HepG2 (cell line): ENCODE measurements around the gene BRK1. TPM values are rescaled to one million over a fixed set of nuclear protein-coding genes. Genes with fewer than 3 reads are reported as not detected.

Source experiments
- ATAC-seq: fragments of 200-7000 bp; cut with Tn5 transposase; 3 replicates; pipeline ENCODE4 v1.9.1; 2020; ENCODE audit warnings: mild to moderate bottlenecking, moderate library complexity
- BruUV-seq: library from RNA; stranded (reverse); fragments of 400-500 nt; replicated peaks from 2 replicates; lab custom pipeline; 2021; lab: Mats Ljungman, UMichigan
- CTCF ChIA-PET: fragments of 300-600 bp; formaldehyde crosslinking; extraction: SDS; loops from one replicate; lab custom pipeline; 2021; ENCODE audit warnings: low total read pairs, inconsistent platforms, low intra/inter-chr PET ratio; lab: Yijun Ruan, JAX
- POLR2A ChIA-PET: fragments of 350-600 bp; sonication (Branson Sonifier 250); formaldehyde crosslinking; loops from one replicate; lab custom pipeline; 2020; ENCODE audit warnings: antibody characterized with exemption, inconsistent platforms; lab: Yijun Ruan, JAX
- DNase-seq: peaks from one replicate; pipeline ENCODE4 v3.0.0-alpha.2; 2015; ENCODE audit warnings: low spot score
- FAIRE-seq: peaks from 3 replicates; lab custom pipeline; 2011; peaks lifted over from hg19 to GRCh38; lab: Jason Lieb, UNC
- H2AFZ ChIP-seq: one replicate; pipeline ENCODE4 v1.6.1; 2011; ENCODE audit warnings: low read length, inconsistent platforms
- H3K27ac ChIP-seq: fragments of 300-600 bp; 3 replicates; pipeline ENCODE4 v1.8.0; 2011; ENCODE audit warnings: mixed run types, mild to moderate bottlenecking, mixed read lengths, low read length, inconsistent platforms; ENCODE audit not compliant: insufficient read depth; ENCODE audit errors: extremely low read length
- H3K27me3 ChIP-seq, 2 experiments: fragments of 200-600 bp in 1 of 2; 2 replicates in 1 of 2; 3 replicates in 1 of 2; pipeline versions ENCODE4 v1.6.0 to v1.8.0; 2011; ENCODE audit warnings: low read length in 2 of 2, mild to moderate bottlenecking in 2 of 2, moderate library complexity in 2 of 2, inconsistent platforms in 1 of 2; ENCODE audit not compliant: insufficient read depth in 2 of 2, control insufficient read depth in 1 of 2
- H3K36me3 ChIP-seq, 2 experiments: fragments of 200-600 bp in 1 of 2; replicated peaks in 1 of 2; 2 replicates in 1 of 2; 3 replicates in 1 of 2; pipeline versions ENCODE4 v1.5.1 to v1.8.0; 2011; ENCODE audit warnings: low read length in 2 of 2, inconsistent platforms in 1 of 2; ENCODE audit not compliant: insufficient read depth in 2 of 2, control insufficient read depth in 1 of 2
- H3K4me1 ChIP-seq: 2 replicates; pipeline ENCODE4 v1.5.1; 2012; ENCODE audit warnings: low read length, inconsistent platforms; ENCODE audit not compliant: insufficient read depth
- H3K4me2 ChIP-seq: 2 replicates; pipeline ENCODE4 v1.6.0; 2011; ENCODE audit warnings: low read depth, low read length, inconsistent platforms
- H3K4me3 ChIP-seq, 3 experiments: fragments of 200-600 bp in 1 of 3; sonication (generic), shearing (Covaris generic) in 1 of 3; replicated peaks in 1 of 3; 2 replicates each; pipeline ENCODE4 v1.5.1; 2011 to 2016; ENCODE audit warnings: low read length in 3 of 3, inconsistent platforms in 2 of 3, low read depth in 2 of 3, mild to moderate bottlenecking in 2 of 3, control low read depth in 1 of 3, mixed read lengths in 1 of 3; ENCODE audit not compliant: insufficient read depth in 1 of 3
- H3K79me2 ChIP-seq: one replicate; pipeline ENCODE4 v1.6.1; 2011; ENCODE audit warnings: low read length, inconsistent platforms; ENCODE audit not compliant: insufficient read depth
- H3K9ac ChIP-seq: 2 replicates; pipeline ENCODE4 v1.6.0; 2011; ENCODE audit warnings: mild to moderate bottlenecking, low read depth, low read length, inconsistent platforms; ENCODE audit not compliant: insufficient read depth
- H3K9me3 ChIP-seq: 2 replicates; pipeline ENCODE4 v1.5.1; 2012; ENCODE audit warnings: mild to moderate bottlenecking, low read length
- H4K20me1 ChIP-seq: 2 replicates; pipeline ENCODE4 v1.6.0; 2011; ENCODE audit warnings: inconsistent platforms, mild to moderate bottlenecking, low read length, moderate library complexity; ENCODE audit not compliant: insufficient read depth
- CENPT ChIP-seq: sonication (generic); formaldehyde crosslinking; IDR thresholded peaks from 2 replicates; pipeline ENCODE4 v1.8.0; 2022; ENCODE audit warnings: low read depth, mild to moderate bottlenecking, moderate library complexity, missing genetic modification reagents
- KLF15 ChIP-seq: sonication (generic); formaldehyde crosslinking; IDR thresholded peaks from 2 replicates; pipeline ENCODE4 v1.8.1; 2023; ENCODE audit warnings: borderline replicate concordance, mild to moderate bottlenecking, inconsistent platforms, missing genetic modification reagents, mixed read lengths
- MTA1 ChIP-seq: sonication (generic); formaldehyde crosslinking; IDR thresholded peaks from 2 replicates; pipeline ENCODE4 v1.4.0; 2020; ENCODE audit warnings: missing genetic modification reagents, mild to moderate bottlenecking, borderline replicate concordance
- NR1H2 ChIP-seq: sonication (generic); formaldehyde crosslinking; IDR thresholded peaks from 2 replicates; pipeline ENCODE4 v1.8.1; 2022; ENCODE audit warnings: low read depth, missing genetic modification reagents, borderline replicate concordance
- SAFB2 ChIP-seq: sonication (generic); formaldehyde crosslinking; IDR thresholded peaks from 2 replicates; pipeline ENCODE4 v1.5.1; 2020; ENCODE audit warnings: missing genetic modification reagents, low read depth, mild to moderate bottlenecking, borderline replicate concordance
- YY1 ChIP-seq: IDR thresholded peaks from 2 replicates; pipeline ENCODE4 v1.6.1; 2011; ENCODE audit warnings: low read length, low read depth, moderate library complexity, mild to moderate bottlenecking; ENCODE audit not compliant: insufficient read depth, insufficient replicate concordance
- ZNF260 ChIP-seq: sonication (generic); formaldehyde crosslinking; IDR thresholded peaks from 2 replicates; pipeline ENCODE4 v1.4.0; 2020; ENCODE audit warnings: missing genetic modification reagents, low read depth, mild to moderate bottlenecking, borderline replicate concordance
- ZNF607 ChIP-seq: sonication (generic); formaldehyde crosslinking; IDR thresholded peaks from 2 replicates; pipeline ENCODE4 v1.5.1; 2020; ENCODE audit warnings: missing genetic modification reagents, mild to moderate bottlenecking, borderline replicate concordance
- ZNF766 ChIP-seq: sonication (generic); formaldehyde crosslinking; IDR thresholded peaks from 2 replicates; pipeline ENCODE4 v1.5.0; 2020; ENCODE audit warnings: missing genetic modification reagents, borderline replicate concordance
- WGBS: methylation state at CpG from one replicate; pipeline ENCODE4 v1.1.6; 2017; ENCODE audit warnings: low lambda C conversion rate; 5-methylcytosine and 5-hydroxymethylcytosine counted together
- in situ Hi-C: cut with HindIII; loops from 2 replicates; pipeline ENCODE4 v1.10.0; 2017; ENCODE audit warnings: low pct_unique_long_range_greater_than_20kb; ENCODE audit not compliant: extremely low pct_ligation_motif_present
- intact Hi-C: fragments of 100-400 bp; cut with micrococcal nuclease; formaldehyde crosslinking; loops from one replicate; pipeline ENCODE4 v1.10.0; 2022; ENCODE audit not compliant: unreplicated experiment
- polyA plus RNA-seq, 8 experiments: library from polyadenylated mRNA; depleted of rRNA in 3 of 8; stranded (reverse) in 7 of 8; unstranded in 1 of 8; fragments of >200 nt; fragmentation: Illumina TruSeq in 4 of 8; extraction: Trizol in 4 of 8; gene quantifications; 2 replicates each; pipeline versions ENCODE4 v1.2.1 to v1.2.3, GENCODE V29; 2011 to 2016; ENCODE audit warnings: low read depth in 4 of 8, missing spikeins in 1 of 8, mixed read lengths in 1 of 8; ENCODE audit not compliant: insufficient read depth in 1 of 8
- total RNA-seq, 5 experiments: library from RNA; depleted of rRNA; stranded (reverse); fragments of >200 nt; fragmentation: Illumina TruSeq; extraction: Trizol; gene quantifications; 2 replicates each; pipeline ENCODE4 v1.2.3, GENCODE V29; 2016; ENCODE audit warnings: low read depth in 1 of 5
- TF ChIP-seq, protein P1 (sequence below): sonication (generic); formaldehyde crosslinking; IDR thresholded peaks from 2 replicates; pipeline ENCODE4 v1.9.0; 2022; ENCODE audit warnings: low read depth, missing genetic modification reagents

The BRK1 gene
- total and polyA plus RNA-seq, 2 of the 13 experiments (the other 11 are each of a cell fraction or from before 2014, with no cell fraction given) = 118 to 155 TPM

DNA sequence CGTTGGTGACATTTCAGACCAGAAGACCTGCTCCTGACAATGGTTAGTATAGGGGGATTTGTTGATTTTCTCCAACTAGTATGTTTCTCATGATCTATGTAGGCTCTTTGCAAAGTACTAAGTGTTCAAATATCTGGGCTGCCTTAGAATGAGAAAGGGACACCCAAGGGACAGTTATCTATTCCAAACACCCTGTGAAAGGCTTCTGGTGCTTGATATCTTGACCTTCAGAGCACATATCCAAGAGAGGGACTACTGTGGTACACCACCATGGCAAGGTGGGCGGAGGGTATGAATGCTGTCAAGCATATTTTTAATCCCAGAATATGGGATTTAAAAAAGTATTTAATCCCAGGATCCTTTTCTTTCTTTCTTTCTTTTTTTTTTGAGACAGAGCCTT lies 8.6 kb upstream of the BRK1 start:
- ChIA-PET POLR2A (no interaction called here), CTCF (no interaction called here)
- Histone ChIP-seq H3K27me3 (no peaks in the 10 kb centered on the region), H3K9me3 (no peaks in the 10 kb centered on the region), H2AFZ (no peak overlapping the region), H3K4me3 (no peak overlapping the region), H3K79me2 (no peaks in the 10 kb centered on the region), H3K4me2 (no peak overlapping the region), H3K4me1 (peaks cover 10% of the 10 kb centered on the region), H3K36me3 (no peaks in the 10 kb centered on the region), H4K20me1 (no peaks in the 10 kb centered on the region), H3K9ac (no peak overlapping the region), H3K27ac (no peak overlapping the region)
- in situ Hi-C loops (no loop called here), intact Hi-C loops (no loop called here)
- TF ChIP-seq ZNF260 (no peak), KLF15 (CRISPR knock-in tag) (no peak), ZNF607 (no peak), CENPT (CRISPR knock-in tag) (no peak), NR1H2 (CRISPR knock-in tag) (no peak), MTA1 (no peak), YY1 (no peak), SAFB2 (CRISPR knock-in tag) (no peak), ZNF766 (CRISPR knock-in tag) (no peak)
- TF ChIP-seq, protein P1, sequence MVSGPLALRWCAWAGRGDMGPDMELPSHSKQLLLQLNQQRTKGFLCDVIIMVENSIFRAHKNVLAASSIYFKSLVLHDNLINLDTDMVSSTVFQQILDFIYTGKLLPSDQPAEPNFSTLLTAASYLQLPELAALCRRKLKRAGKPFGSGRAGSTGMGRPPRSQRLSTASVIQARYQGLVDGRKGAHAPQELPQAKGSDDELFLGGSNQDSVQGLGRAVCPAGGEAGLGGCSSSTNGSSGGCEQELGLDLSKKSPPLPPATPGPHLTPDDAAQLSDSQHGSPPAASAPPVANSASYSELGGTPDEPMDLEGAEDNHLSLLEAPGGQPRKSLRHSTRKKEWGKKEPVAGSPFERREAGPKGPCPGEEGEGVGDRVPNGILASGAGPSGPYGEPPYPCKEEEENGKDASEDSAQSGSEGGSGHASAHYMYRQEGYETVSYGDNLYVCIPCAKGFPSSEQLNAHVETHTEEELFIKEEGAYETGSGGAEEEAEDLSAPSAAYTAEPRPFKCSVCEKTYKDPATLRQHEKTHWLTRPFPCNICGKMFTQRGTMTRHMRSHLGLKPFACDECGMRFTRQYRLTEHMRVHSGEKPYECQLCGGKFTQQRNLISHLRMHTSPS = no peak
- WGBS = 69% methylated on average over 2 of the region's 2 CpGs
- BruUV-seq = no TSS peak
- ATAC-seq = no peak
- no peak for DNase-seq
- no peak for FAIRE-seq
